HepG2 (cell line): ENCODE data around the gene CCR3. TPM values are rescaled to one million over a fixed set of nuclear protein-coding genes. Genes with fewer than 3 reads are reported as not detected.

Source experiments
- ATAC-seq: fragments of 200-7000 bp; cut with Tn5 transposase; 3 replicates; pipeline ENCODE4 v1.9.1; 2020; ENCODE audit warnings: mild to moderate bottlenecking, moderate library complexity
- BruUV-seq: library from RNA; stranded (reverse); fragments of 400-500 nt; replicated peaks from 2 replicates; lab custom pipeline; 2021; lab: Mats Ljungman, UMichigan
- CTCF ChIA-PET: fragments of 300-600 bp; formaldehyde crosslinking; extraction: SDS; loops from one replicate; lab custom pipeline; 2021; ENCODE audit warnings: low total read pairs, inconsistent platforms, low intra/inter-chr PET ratio; lab: Yijun Ruan, JAX
- POLR2A ChIA-PET: fragments of 350-600 bp; sonication (Branson Sonifier 250); formaldehyde crosslinking; loops from one replicate; lab custom pipeline; 2020; ENCODE audit warnings: antibody characterized with exemption, inconsistent platforms; lab: Yijun Ruan, JAX
- DNase-seq: peaks from one replicate; pipeline ENCODE4 v3.0.0-alpha.2; 2015; ENCODE audit warnings: low spot score
- FAIRE-seq: peaks from 3 replicates; lab custom pipeline; 2011; peaks lifted over from hg19 to GRCh38; lab: Jason Lieb, UNC
- H2AFZ ChIP-seq: one replicate; pipeline ENCODE4 v1.6.1; 2011; ENCODE audit warnings: low read length, inconsistent platforms
- H3K27ac ChIP-seq: fragments of 300-600 bp; 3 replicates; pipeline ENCODE4 v1.8.0; 2011; ENCODE audit warnings: mixed run types, mild to moderate bottlenecking, mixed read lengths, low read length, inconsistent platforms; ENCODE audit not compliant: insufficient read depth; ENCODE audit errors: extremely low read length
- H3K27me3 ChIP-seq, 2 experiments: fragments of 200-600 bp in 1 of 2; 2 replicates in 1 of 2; 3 replicates in 1 of 2; pipeline versions ENCODE4 v1.6.0 to v1.8.0; 2011; ENCODE audit warnings: low read length in 2 of 2, mild to moderate bottlenecking in 2 of 2, moderate library complexity in 2 of 2, inconsistent platforms in 1 of 2; ENCODE audit not compliant: insufficient read depth in 2 of 2, control insufficient read depth in 1 of 2
- H3K36me3 ChIP-seq, 2 experiments: fragments of 200-600 bp in 1 of 2; replicated peaks in 1 of 2; 2 replicates in 1 of 2; 3 replicates in 1 of 2; pipeline versions ENCODE4 v1.5.1 to v1.8.0; 2011; ENCODE audit warnings: low read length in 2 of 2, inconsistent platforms in 1 of 2; ENCODE audit not compliant: insufficient read depth in 2 of 2, control insufficient read depth in 1 of 2
- H3K4me1 ChIP-seq: 2 replicates; pipeline ENCODE4 v1.5.1; 2012; ENCODE audit warnings: low read length, inconsistent platforms; ENCODE audit not compliant: insufficient read depth
- H3K4me2 ChIP-seq: 2 replicates; pipeline ENCODE4 v1.6.0; 2011; ENCODE audit warnings: low read depth, low read length, inconsistent platforms
- H3K4me3 ChIP-seq, 3 experiments: fragments of 200-600 bp in 1 of 3; sonication (generic), shearing (Covaris generic) in 1 of 3; replicated peaks in 1 of 3; 2 replicates each; pipeline ENCODE4 v1.5.1; 2011 to 2016; ENCODE audit warnings: low read length in 3 of 3, inconsistent platforms in 2 of 3, low read depth in 2 of 3, mild to moderate bottlenecking in 2 of 3, control low read depth in 1 of 3, mixed read lengths in 1 of 3; ENCODE audit not compliant: insufficient read depth in 1 of 3
- H3K79me2 ChIP-seq: one replicate; pipeline ENCODE4 v1.6.1; 2011; ENCODE audit warnings: low read length, inconsistent platforms; ENCODE audit not compliant: insufficient read depth
- H3K9ac ChIP-seq: 2 replicates; pipeline ENCODE4 v1.6.0; 2011; ENCODE audit warnings: mild to moderate bottlenecking, low read depth, low read length, inconsistent platforms; ENCODE audit not compliant: insufficient read depth
- H3K9me3 ChIP-seq: 2 replicates; pipeline ENCODE4 v1.5.1; 2012; ENCODE audit warnings: mild to moderate bottlenecking, low read length
- H4K20me1 ChIP-seq: 2 replicates; pipeline ENCODE4 v1.6.0; 2011; ENCODE audit warnings: inconsistent platforms, mild to moderate bottlenecking, low read length, moderate library complexity; ENCODE audit not compliant: insufficient read depth
- ATF1 ChIP-seq: IDR thresholded peaks from 2 replicates; pipeline ENCODE4 v1.6.1; 2016; ENCODE audit warnings: mild to moderate bottlenecking, control low read depth
- BORCS8-MEF2B ChIP-seq: sonication (generic); formaldehyde crosslinking; IDR thresholded peaks from 2 replicates; pipeline ENCODE4 v1.8.0; 2022; ENCODE audit warnings: mild to moderate bottlenecking, missing genetic modification reagents
- DMAP1 ChIP-seq: IDR thresholded peaks from 2 replicates; pipeline ENCODE4 v1.6.1; 2016
- DR1 ChIP-seq: sonication (generic); formaldehyde crosslinking; IDR thresholded peaks from 2 replicates; pipeline ENCODE4 v1.8.0; 2021; ENCODE audit warnings: mild to moderate bottlenecking, missing genetic modification reagents, inconsistent platforms
- KLF11 ChIP-seq: IDR thresholded peaks from 2 replicates; pipeline ENCODE4 v1.6.1; 2016; ENCODE audit warnings: missing compliant biosample characterization
- REPIN1 ChIP-seq: sonication (generic); formaldehyde crosslinking; IDR thresholded peaks from 2 replicates; pipeline ENCODE4 v1.8.0; 2022; ENCODE audit warnings: missing genetic modification reagents, low read depth, mild to moderate bottlenecking, borderline replicate concordance
- RORA ChIP-seq: sonication (generic); formaldehyde crosslinking; IDR thresholded peaks from 2 replicates; pipeline ENCODE4 v1.5.0; 2020; ENCODE audit warnings: mild to moderate bottlenecking, missing genetic modification reagents, moderate library complexity
- SMAD9 ChIP-seq: sonication (generic); formaldehyde crosslinking; IDR thresholded peaks from 2 replicates; pipeline ENCODE4 v1.5.1; 2020; ENCODE audit warnings: mild to moderate bottlenecking, missing genetic modification reagents
- TP53 ChIP-seq: sonication (generic); formaldehyde crosslinking; conservative IDR thresholded peaks from 2 replicates; pipeline ENCODE4 v1.4.0; 2020; ENCODE audit warnings: missing genetic modification reagents
- ZNF335 ChIP-seq: sonication (generic); formaldehyde crosslinking; IDR thresholded peaks from 2 replicates; pipeline ENCODE4 v1.4.0; 2020; ENCODE audit warnings: missing genetic modification reagents
- ZNF556 ChIP-seq: sonication (generic); formaldehyde crosslinking; IDR thresholded peaks from 2 replicates; pipeline ENCODE4 v1.4.0; 2020; ENCODE audit warnings: mild to moderate bottlenecking, missing genetic modification reagents, borderline replicate concordance
- ZNF614 ChIP-seq: IDR thresholded peaks from 2 replicates; pipeline ENCODE4 v1.6.1; 2018; ENCODE audit warnings: missing biosample characterization, missing genetic modification reagents, inconsistent platforms, borderline replicate concordance
- ZNF616 ChIP-seq: sonication (generic); formaldehyde crosslinking; IDR thresholded peaks from 2 replicates; pipeline ENCODE4 v1.5.0; 2020; ENCODE audit warnings: low read depth, mild to moderate bottlenecking, missing genetic modification reagents
- ZNF782 ChIP-seq: sonication (generic); formaldehyde crosslinking; IDR thresholded peaks from 2 replicates; pipeline ENCODE4 v1.4.0; 2020; ENCODE audit warnings: missing genetic modification reagents, mild to moderate bottlenecking, borderline replicate concordance
- WGBS: methylation state at CpG from one replicate; pipeline ENCODE4 v1.1.6; 2017; ENCODE audit warnings: low lambda C conversion rate; 5-methylcytosine and 5-hydroxymethylcytosine counted together
- in situ Hi-C: cut with HindIII; loops from 2 replicates; pipeline ENCODE4 v1.10.0; 2017; ENCODE audit warnings: low pct_unique_long_range_greater_than_20kb; ENCODE audit not compliant: extremely low pct_ligation_motif_present
- intact Hi-C: fragments of 100-400 bp; cut with micrococcal nuclease; formaldehyde crosslinking; loops from one replicate; pipeline ENCODE4 v1.10.0; 2022; ENCODE audit not compliant: unreplicated experiment
- polyA plus RNA-seq, 8 experiments: library from polyadenylated mRNA; depleted of rRNA in 3 of 8; stranded (reverse) in 7 of 8; unstranded in 1 of 8; fragments of >200 nt; fragmentation: Illumina TruSeq in 4 of 8; extraction: Trizol in 4 of 8; gene quantifications; 2 replicates each; pipeline versions ENCODE4 v1.2.1 to v1.2.3, GENCODE V29; 2011 to 2016; ENCODE audit warnings: low read depth in 4 of 8, missing spikeins in 1 of 8, mixed read lengths in 1 of 8; ENCODE audit not compliant: insufficient read depth in 1 of 8
- total RNA-seq, 5 experiments: library from RNA; depleted of rRNA; stranded (reverse); fragments of >200 nt; fragmentation: Illumina TruSeq; extraction: Trizol; gene quantifications; 2 replicates each; pipeline ENCODE4 v1.2.3, GENCODE V29; 2016; ENCODE audit warnings: low read depth in 1 of 5
- TF ChIP-seq, protein P1 (sequence below): sonication (generic); formaldehyde crosslinking; IDR thresholded peaks from 2 replicates; pipeline ENCODE4 v1.5.0; 2020; ENCODE audit warnings: missing genetic modification reagents, mild to moderate bottlenecking, borderline replicate concordance
- TF ChIP-seq, protein P2 (sequence below): sonication (generic); formaldehyde crosslinking; IDR thresholded peaks from 2 replicates; pipeline ENCODE4 v1.8.0; 2022; ENCODE audit warnings: mild to moderate bottlenecking, missing genetic modification reagents
- TF ChIP-seq, protein P3 (sequence below): sonication (generic); formaldehyde crosslinking; IDR thresholded peaks from 2 replicates; pipeline ENCODE4 v1.5.0; 2020; ENCODE audit warnings: mild to moderate bottlenecking, missing genetic modification reagents
- TF ChIP-seq, protein P4 (sequence below): IDR thresholded peaks from 2 replicates; pipeline ENCODE4 v1.6.1; 2016; ENCODE audit warnings: low read depth
- TF ChIP-seq, protein P5 (sequence below): IDR thresholded peaks from 2 replicates; pipeline ENCODE4 v1.6.1; 2016; ENCODE audit warnings: mild to moderate bottlenecking, missing biosample characterization, missing genetic modification reagents

The CCR3 gene
- total and polyA plus RNA-seq, 2 of the 13 experiments (the other 11 are each of a cell fraction or from before 2014, with no cell fraction given): not detected

DNA sequence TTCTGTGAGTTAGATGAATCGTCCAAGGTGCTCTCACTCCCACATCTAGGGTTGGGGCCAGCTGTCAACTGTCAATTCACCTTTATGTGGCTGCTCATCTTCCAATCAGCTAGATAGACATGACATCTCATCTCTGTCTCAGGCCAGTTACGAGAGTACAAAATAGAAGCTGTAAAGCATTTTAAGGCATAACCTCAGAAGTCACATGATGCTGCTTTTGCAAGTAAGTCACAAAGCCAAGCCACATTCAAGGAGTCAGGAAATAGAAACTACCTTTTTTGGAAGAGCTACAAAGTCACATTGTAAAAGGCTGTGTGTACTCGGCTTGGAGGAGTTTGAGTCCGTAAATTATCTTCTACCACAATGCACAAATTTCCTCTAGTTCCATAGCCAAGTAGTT lies 29.1 kb upstream of the CCR3 start:
- no TSS peak for BruUV-seq
- Histone ChIP-seq H3K4me2 (no peak overlapping the region), H3K79me2 (no peaks in the 10 kb centered on the region), H3K27ac (no peak overlapping the region), H3K27me3 (no peaks in the 10 kb centered on the region), H3K4me3 (no peak overlapping the region), H4K20me1 (no peaks in the 10 kb centered on the region), H2AFZ (no peak overlapping the region), H3K9ac (no peak overlapping the region), H3K4me1 (peaks cover under 1% of the 10 kb centered on the region; the same call in 1 of the 2 replicates), H3K9me3 (no peaks in the 10 kb centered on the region), H3K36me3 (no peaks in the 10 kb centered on the region)
- intact Hi-C loops (no loop called here), in situ Hi-C loops (no loop called here)
- POLR2A ChIA-PET: no interaction called here
- TF ChIP-seq, protein P1, sequence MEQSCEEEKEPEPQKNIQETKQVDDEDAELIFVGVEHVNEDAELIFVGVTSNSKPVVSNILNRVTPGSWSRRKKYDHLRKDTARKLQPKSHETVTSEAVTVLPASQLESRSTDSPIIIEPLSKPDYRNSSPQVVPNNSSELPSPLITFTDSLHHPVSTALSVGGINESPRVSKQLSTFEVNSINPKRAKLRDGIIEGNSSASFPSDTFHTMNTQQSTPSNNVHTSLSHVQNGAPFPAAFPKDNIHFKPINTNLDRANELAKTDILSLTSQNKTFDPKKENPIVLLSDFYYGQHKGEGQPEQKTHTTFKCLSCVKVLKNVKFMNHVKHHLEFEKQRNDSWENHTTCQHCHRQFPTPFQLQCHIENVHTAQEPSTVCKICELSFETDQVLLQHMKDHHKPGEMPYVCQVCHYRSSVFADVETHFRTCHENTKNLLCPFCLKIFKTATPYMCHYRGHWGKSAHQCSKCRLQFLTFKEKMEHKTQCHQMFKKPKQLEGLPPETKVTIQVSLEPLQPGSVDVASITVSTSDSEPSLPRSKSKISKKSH (CRISPR knock-in tag): no peak
- no peak for TF ChIP-seq BORCS8-MEF2B
- no peak for TF ChIP-seq ZNF616 (CRISPR knock-in tag)
- no peak for TF ChIP-seq ZNF614 (CRISPR knock-in tag)
- TF ChIP-seq, protein P2, sequence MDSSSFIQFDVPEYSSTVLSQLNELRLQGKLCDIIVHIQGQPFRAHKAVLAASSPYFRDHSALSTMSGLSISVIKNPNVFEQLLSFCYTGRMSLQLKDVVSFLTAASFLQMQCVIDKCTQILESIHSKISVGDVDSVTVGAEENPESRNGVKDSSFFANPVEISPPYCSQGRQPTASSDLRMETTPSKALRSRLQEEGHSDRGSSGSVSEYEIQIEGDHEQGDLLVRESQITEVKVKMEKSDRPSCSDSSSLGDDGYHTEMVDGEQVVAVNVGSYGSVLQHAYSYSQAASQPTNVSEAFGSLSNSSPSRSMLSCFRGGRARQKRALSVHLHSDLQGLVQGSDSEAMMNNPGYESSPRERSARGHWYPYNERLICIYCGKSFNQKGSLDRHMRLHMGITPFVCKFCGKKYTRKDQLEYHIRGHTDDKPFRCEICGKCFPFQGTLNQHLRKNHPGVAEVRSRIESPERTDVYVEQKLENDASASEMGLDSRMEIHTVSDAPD: no peak
- TF ChIP-seq, protein P3, sequence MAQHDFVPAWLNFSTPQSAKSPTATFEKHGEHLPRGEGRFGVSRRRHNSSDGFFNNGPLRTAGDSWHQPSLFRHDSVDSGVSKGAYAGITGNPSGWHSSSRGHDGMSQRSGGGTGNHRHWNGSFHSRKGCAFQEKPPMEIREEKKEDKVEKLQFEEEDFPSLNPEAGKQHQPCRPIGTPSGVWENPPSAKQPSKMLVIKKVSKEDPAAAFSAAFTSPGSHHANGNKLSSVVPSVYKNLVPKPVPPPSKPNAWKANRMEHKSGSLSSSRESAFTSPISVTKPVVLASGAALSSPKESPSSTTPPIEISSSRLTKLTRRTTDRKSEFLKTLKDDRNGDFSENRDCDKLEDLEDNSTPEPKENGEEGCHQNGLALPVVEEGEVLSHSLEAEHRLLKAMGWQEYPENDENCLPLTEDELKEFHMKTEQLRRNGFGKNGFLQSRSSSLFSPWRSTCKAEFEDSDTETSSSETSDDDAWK (CRISPR knock-in tag): no peak
- TF ChIP-seq SMAD9 (CRISPR knock-in tag): no peak
- no peak for TF ChIP-seq TP53 (CRISPR knock-in tag)
- no peak for TF ChIP-seq DMAP1 (CRISPR knock-in tag)
- no peak for TF ChIP-seq DR1 (CRISPR knock-in tag)
- TF ChIP-seq, protein P4, sequence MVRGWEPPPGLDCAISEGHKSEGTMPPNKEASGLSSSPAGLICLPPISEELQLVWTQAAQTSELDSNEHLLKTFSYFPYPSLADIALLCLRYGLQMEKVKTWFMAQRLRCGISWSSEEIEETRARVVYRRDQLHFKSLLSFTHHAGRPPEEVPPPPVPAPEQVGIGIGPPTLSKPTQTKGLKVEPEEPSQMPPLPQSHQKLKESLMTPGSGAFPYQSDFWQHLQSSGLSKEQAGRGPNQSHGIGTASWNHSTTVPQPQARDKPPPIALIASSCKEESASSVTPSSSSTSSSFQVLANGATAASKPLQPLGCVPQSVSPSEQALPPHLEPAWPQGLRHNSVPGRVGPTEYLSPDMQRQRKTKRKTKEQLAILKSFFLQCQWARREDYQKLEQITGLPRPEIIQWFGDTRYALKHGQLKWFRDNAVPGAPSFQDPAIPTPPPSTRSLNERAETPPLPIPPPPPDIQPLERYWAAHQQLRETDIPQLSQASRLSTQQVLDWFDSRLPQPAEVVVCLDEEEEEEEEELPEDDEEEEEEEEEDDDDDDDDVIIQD (CRISPR knock-in tag): no peak
- no peak for TF ChIP-seq REPIN1 (CRISPR knock-in tag)
- TF ChIP-seq ZNF556: no peak
- TF ChIP-seq KLF11 (CRISPR knock-in tag): no peak
- TF ChIP-seq ATF1 (CRISPR knock-in tag): no peak
- TF ChIP-seq, protein P5, sequence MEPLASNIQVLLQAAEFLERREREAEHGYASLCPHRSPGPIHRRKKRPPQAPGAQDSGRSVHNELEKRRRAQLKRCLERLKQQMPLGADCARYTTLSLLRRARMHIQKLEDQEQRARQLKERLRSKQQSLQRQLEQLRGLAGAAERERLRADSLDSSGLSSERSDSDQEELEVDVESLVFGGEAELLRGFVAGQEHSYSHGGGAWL (CRISPR knock-in tag): no peak
- TF ChIP-seq ZNF335: no peak
- TF ChIP-seq ZNF782 (CRISPR knock-in tag): no peak
- no peak for TF ChIP-seq RORA
- WGBS: 27% methylated on average over 4 of the region's 4 CpGs
- CTCF ChIA-PET: no interaction called here
- ATAC-seq (no peak), FAIRE-seq (no peak), DNase-seq (no peak)
